ENCODE results near the gene ZNF248.
"Not testable (repeated sequence)": the region's sequence is repeated elsewhere in the genome, so short reads cannot be mapped to it uniquely, and the experiment has no call there.

The ZNF248 gene

GRCh38 chr10:37857287-37858211 lies at the start of gene ZNF248:
Gene ZNF248 (minus strand): TSS chr10:37857610. CDS start chr10:37856310, 1,300 bp downstream.
- DNase-seq (ENCODE audit: low spot score), result peak; percentile 85

GRCh38 chr10:37906382-37906781 lies 49.0 kb upstream of the ZNF248 start:
- no peak for DNase-seq (ENCODE audit: low spot score)

- no peak for DNase-seq (ENCODE audit: low spot score)
These were observed 39.0 kb upstream of the ZNF248 start for GRCh38 chr10:37896436-37896835.

- DNase-seq (ENCODE audit: low spot score), result no peak
These were observed 38.3 kb upstream of the ZNF248 start for GRCh38 chr10:37895674-37896073.

- DNase-seq (ENCODE audit: low spot score), result no peak
These were observed 28.4 kb upstream of the ZNF248 start for GRCh38 chr10:37885850-37886249.

- no peak for DNase-seq (ENCODE audit: low spot score)
These were observed 15.5 kb upstream of the ZNF248 start for GRCh38 chr10:37872955-37873354.

GRCh38 chr10:37872283-37872682 lies 14.9 kb upstream of the ZNF248 start:
- no peak for DNase-seq (ENCODE audit: low spot score)

GRCh38 chr10:37871568-37872251 lies 14.3 kb upstream of the ZNF248 start:
- no peak for DNase-seq (ENCODE audit: low spot score)

GRCh38 chr10:37871143-37871542 lies 13.7 kb upstream of the ZNF248 start:
- no peak for DNase-seq (ENCODE audit: low spot score)

GRCh38 chr10:37868796-37869195 lies 11.4 kb upstream of the ZNF248 start:
- DNase-seq (ENCODE audit: low spot score), result no peak

- DNase-seq (ENCODE audit: low spot score), result no peak
These were observed 8.8 kb upstream of the ZNF248 start for GRCh38 chr10:37865957-37866803.

- no peak for DNase-seq (ENCODE audit: low spot score)
These were observed 7.9 kb upstream of the ZNF248 start for GRCh38 chr10:37865264-37865663.

- DNase-seq (ENCODE audit: low spot score), result no peak
These were observed 3.2 kb upstream of the ZNF248 start for GRCh38 chr10:37860494-37861190.

- DNase-seq (ENCODE audit: low spot score), result not testable (repeated sequence)
These were observed 1.9 kb upstream of the ZNF248 start for GRCh38 chr10:37859270-37859669.

GRCh38 chr10:37856881-37857286 lies 526 bp downstream of the ZNF248 start:
- peak; percentile 7 for DNase-seq (ENCODE audit: low spot score)

GRCh38 chr10:37855636-37856035 lies 1.8 kb downstream of the ZNF248 start:
- DNase-seq (ENCODE audit: low spot score), result no peak

- DNase-seq (ENCODE audit: low spot score), result no peak
These were observed 2.8 kb downstream of the ZNF248 start for GRCh38 chr10:37854626-37855025.

GRCh38 chr10:37844644-37845043 lies 12.8 kb downstream of the ZNF248 start:
- no peak for DNase-seq (ENCODE audit: low spot score)

GRCh38 chr10:37839243-37839642 lies 18.2 kb downstream of the ZNF248 start:
- no peak for DNase-seq (ENCODE audit: low spot score)

- DNase-seq (ENCODE audit: low spot score), result no peak
These were observed 25.7 kb downstream of the ZNF248 start for GRCh38 chr10:37831495-37832333.

GRCh38 chr10:37826806-37827205 lies 30.6 kb downstream of the ZNF248 start:
- DNase-seq (ENCODE audit: low spot score), result no peak
